Testis (tissue), 3 donors: ENCODE results near the gene PLCXD1. TPM values are rescaled to one million over a fixed set of nuclear protein-coding genes. Genes with fewer than 3 reads are reported as not detected.

Experiments
- DNase-seq: peaks from one replicate; pipeline ENCODE4 v3.0.0-alpha.2; 2019
- H3K27ac ChIP-seq, 2 donors: fragments of 200-600 bp; sonication (generic); one replicate each; pipeline ENCODE4 v1.5.1; 2019
- H3K27me3 ChIP-seq: fragments of 200-600 bp; sonication (generic); one replicate; pipeline ENCODE4 v1.5.1; 2019
- H3K36me3 ChIP-seq: fragments of 200-600 bp; sonication (generic); one replicate; pipeline ENCODE4 v1.5.1; 2017; ENCODE audit warnings: low read depth; ENCODE audit errors: missing control alignments
- H3K4me1 ChIP-seq: fragments of 200-600 bp; sonication (generic); one replicate; pipeline ENCODE4 v1.5.1; 2019
- H3K4me3 ChIP-seq, 2 donors: fragments of 200-600 bp; sonication (generic); one replicate each; pipeline ENCODE4 v1.5.1; 2017 to 2019
- H3K9me3 ChIP-seq: fragments of 200-600 bp; sonication (generic); one replicate; pipeline ENCODE4 v1.5.1; 2017
- POLR2A ChIP-seq: fragments of 450-650 bp; IDR thresholded peaks from one replicate; pipeline ENCODE4 v1.6.1; 2017; ENCODE audit warnings: antibody characterized with exemption, mild to moderate bottlenecking, moderate library complexity
- WGBS, 2 donors: methylation state at CpG; one replicate each; pipeline ENCODE4 v1.1.5; 2018; 5-methylcytosine and 5-hydroxymethylcytosine counted together
- intact Hi-C: fragments of 100-400 bp; cut with DNase I; formaldehyde crosslinking; loops from one replicate; pipeline ENCODE4 v1.15.1; 2023; ENCODE audit warnings: low total_unique reads
- polyA plus RNA-seq: library from polyadenylated mRNA; stranded (reverse); fragments of 350-450 nt; fragmentation: Illumina TruSeq; extraction: RNeasy Lipid Tissue Mini Kit (QIAGEN cat#74804); gene quantifications from one replicate; pipeline ENCODE4 v1.2.3, GENCODE V29; 2014; ENCODE audit warnings: low read depth, low replicate concordance; ENCODE audit not compliant: insufficient read depth
- total RNA-seq, 2 donors: library from RNA; depleted of rRNA; stranded (reverse); fragments of >200 nt; gene quantifications; one replicate each; pipeline ENCODE4 v1.2.3, GENCODE V29; 2016
- TF ChIP-seq, protein P1 (sequence below), 3 experiments: fragments of 450-650 bp in 2 of 3; fragments of 200-600 bp in 1 of 3; sonication (generic) in 1 of 3; IDR thresholded peaks; one replicate each; pipeline ENCODE4 v1.5.1; 2016 to 2019; ENCODE audit warnings: antibody characterized with exemption in 3 of 3, mild to moderate bottlenecking in 2 of 3, moderate library complexity in 1 of 3

PLCXD1 gene
- total and polyA plus RNA-seq, 3 donors from 2014 or later, result 14.6 to 24.0 (median 15.7) TPM

DNA sequence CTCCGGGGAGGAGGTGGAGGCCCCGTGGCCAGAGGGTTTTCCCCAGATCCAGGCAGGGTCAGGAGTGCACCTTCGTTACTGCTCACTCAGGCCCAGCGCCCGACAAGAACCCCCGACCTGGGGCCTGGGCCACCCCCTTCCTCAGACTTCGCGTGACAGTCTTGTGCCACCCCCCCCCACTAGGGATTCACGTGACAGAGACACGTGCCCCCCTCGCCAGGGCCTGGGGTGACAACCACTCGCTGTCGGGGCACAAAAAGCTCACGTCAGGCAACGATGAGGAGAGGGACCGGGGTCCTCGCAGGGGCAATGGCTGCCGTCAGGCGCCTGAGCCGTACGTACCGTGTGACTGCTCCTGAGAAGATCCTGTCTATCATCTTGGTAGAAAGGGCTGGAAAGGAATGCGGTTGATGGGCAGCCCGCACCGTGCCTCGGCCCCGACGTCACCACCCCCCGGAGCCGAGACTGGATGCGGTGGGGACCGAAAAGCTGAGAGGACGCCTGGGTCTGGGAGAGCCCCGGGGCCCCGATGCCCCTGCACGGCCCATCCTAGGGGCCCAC is 60.4 kb downstream of the PLCXD1 start:
- intact Hi-C loops, result no loop called here
- no peak for DNase-seq
- Histone ChIP-seq H3K27ac (no peak overlapping the region), H3K4me1 (no peaks in the 10 kb centered on the region), H3K27me3 (no peaks in the 10 kb centered on the region), H3K9me3 (no peaks in the 10 kb centered on the region), H3K36me3 (no peaks in the 10 kb centered on the region), H3K4me3 (no peak overlapping the region)
- 61 to 85% methylated on average over 27 to 36 of the region's 36 CpGs for WGBS, 2 donors
- TF ChIP-seq, protein P1, sequence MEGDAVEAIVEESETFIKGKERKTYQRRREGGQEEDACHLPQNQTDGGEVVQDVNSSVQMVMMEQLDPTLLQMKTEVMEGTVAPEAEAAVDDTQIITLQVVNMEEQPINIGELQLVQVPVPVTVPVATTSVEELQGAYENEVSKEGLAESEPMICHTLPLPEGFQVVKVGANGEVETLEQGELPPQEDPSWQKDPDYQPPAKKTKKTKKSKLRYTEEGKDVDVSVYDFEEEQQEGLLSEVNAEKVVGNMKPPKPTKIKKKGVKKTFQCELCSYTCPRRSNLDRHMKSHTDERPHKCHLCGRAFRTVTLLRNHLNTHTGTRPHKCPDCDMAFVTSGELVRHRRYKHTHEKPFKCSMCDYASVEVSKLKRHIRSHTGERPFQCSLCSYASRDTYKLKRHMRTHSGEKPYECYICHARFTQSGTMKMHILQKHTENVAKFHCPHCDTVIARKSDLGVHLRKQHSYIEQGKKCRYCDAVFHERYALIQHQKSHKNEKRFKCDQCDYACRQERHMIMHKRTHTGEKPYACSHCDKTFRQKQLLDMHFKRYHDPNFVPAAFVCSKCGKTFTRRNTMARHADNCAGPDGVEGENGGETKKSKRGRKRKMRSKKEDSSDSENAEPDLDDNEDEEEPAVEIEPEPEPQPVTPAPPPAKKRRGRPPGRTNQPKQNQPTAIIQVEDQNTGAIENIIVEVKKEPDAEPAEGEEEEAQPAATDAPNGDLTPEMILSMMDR (IDR thresholded peaks at IDR 0.05), result no peak
- TF ChIP-seq POLR2A, result no peak

DNA sequence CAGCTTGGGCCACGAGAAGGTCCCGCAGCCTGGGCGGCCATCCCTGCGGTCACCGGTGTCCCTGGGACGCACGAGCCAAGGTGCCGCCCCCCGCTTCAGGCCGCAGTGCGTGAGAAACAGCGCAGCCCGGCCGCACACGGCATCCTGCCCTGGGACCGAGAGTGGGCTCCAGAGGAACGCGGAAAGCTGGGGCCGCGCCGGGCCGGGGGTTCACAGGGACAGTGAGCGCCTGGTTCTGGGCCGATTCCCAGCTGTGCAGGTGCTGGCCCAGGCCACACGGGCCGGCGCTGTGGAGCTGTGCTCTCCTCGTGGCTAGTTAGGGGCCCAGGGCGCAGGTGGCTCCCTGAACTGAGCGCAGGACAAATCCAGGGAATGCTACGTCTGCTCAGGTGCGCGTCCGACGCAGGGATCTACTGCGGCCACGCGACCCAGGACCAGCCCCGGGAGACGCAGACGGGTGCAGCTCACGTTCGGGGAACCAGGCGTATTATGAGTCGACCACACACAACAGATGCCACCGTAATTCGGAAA is 63.3 kb downstream of the PLCXD1 start:
- no peak for TF ChIP-seq POLR2A
- TF ChIP-seq, protein P1 (IDR thresholded peaks at IDR 0.05), result no peak
- no peak for DNase-seq
- WGBS, 2 donors, result 80 to 83% methylated on average over 32 to 46 of the region's 47 CpGs
- Histone ChIP-seq H3K9me3 (no peaks in the 10 kb centered on the region), H3K4me3 (no peak overlapping the region), H3K4me1 (peaks cover 6% of the 10 kb centered on the region), H3K27me3 (no peaks in the 10 kb centered on the region), H3K36me3 (no peaks in the 10 kb centered on the region), H3K27ac (no peak overlapping the region)
- intact Hi-C loops, result no loop called here

DNA sequence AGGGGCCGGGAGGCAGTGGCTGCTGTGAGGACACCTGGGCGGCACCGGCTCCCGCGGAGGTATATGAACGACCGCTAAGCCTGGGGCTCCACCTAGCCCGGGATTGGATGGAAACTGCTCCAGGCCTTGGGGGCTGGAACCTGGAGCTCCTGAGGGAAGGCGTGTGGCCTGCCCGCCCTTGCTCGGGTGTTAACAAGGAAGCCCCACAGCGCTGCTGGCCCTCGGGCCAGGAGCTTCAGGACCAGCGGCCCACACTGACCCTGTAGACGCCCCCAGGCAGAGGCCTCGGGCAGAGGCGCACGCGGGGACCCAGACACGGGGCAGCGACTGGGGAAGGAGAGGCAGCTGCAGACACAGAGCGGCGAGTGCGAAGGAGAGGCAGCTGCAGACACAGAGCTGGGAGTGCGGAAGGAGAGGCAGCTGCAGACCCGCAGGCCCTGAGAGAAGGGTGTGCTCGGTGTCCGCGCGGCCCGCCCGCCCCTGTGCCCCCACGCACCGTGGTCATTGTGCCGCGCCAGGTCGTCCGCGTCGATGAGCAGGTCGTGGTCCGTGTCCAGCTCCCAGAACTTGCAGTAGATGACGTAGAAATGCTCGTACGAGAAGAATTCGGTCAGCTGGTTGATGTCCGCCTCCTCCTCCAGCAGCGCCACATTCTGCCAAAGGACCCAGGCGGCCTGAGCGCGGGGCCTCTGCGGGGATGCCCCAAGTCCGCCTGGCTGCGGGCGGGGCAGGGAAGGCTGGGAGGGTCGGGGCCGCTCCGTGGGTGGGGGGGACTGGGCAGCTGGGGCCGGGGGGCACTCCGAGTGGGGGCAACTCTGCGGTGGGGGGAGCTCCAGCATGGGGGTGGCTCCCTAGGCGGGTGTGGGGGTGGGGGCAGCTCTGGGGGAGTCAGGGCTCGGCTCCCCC is 64.1 kb downstream of the PLCXD1 start:
- Histone ChIP-seq H3K27ac (no peak overlapping the region), H3K36me3 (no peaks in the 10 kb centered on the region), H3K4me3 (no peak overlapping the region), H3K9me3 (no peaks in the 10 kb centered on the region), H3K4me1 (peaks cover 6% of the 10 kb centered on the region), H3K27me3 (no peaks in the 10 kb centered on the region)
- no peak for DNase-seq
- intact Hi-C loops, result no loop called here
- TF ChIP-seq, protein P1 (IDR thresholded peaks at IDR 0.05), result no peak
- TF ChIP-seq POLR2A, result no peak
- WGBS, 2 donors, result 60 to 70% methylated on average over 5 to 56 of the region's 63 CpGs

DNA sequence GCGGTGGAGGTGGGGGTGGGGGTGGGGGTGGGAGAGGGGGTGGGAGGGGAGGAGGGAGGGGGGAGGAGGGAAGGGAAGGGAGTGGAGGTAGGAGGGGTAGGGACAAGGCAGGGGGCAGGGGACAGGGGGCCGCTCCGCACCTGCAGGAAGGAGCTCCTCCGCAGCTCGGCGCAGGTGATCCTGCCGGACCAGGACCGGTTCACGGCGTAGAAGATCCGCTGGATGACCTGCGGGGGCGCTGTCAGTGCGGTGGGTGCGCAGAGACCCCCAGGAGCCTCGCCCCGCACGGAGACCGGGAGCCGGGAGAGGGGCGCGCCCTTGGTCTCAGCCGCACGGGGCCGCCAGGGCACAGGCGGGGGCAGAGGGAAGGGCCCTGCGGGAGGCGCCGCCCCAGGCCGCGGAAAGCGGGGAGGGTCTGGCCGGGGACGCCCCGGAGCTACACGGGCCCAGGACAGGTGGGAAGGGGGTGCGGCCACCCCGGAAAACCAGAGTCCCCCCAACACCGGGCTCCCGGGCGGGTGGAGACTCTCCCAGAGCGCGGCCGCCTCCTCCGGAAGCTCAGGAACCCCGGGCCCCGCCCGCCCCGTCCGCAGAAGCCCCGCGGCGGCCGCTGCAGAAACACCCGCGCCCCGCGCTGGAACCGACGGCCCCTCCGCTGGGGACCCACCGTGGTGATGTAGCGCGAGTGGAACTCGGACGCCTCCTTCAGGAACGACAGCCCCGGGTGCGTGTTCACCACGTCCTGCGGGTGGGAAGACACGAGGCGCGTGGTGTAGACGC is 65.0 kb downstream of the PLCXD1 start:
- TF ChIP-seq, protein P1 (IDR thresholded peaks at IDR 0.05), result no peak
- no peak for TF ChIP-seq POLR2A
- WGBS, 2 donors, result 72 to 75% methylated on average over 14 to 75 of the region's 75 CpGs

More for the DNA sequence above, 65.0 kb downstream of the PLCXD1 start:
- Histone ChIP-seq H3K4me3 (peak overlapping the region in 1 of 2 donors; percentile 13), H3K36me3 (no peaks in the 10 kb centered on the region), H3K9me3 (no peaks in the 10 kb centered on the region), H3K4me1 (peaks cover 6% of the 10 kb centered on the region), H3K27me3 (no peaks in the 10 kb centered on the region), H3K27ac (no peak overlapping the region)
- DNase-seq, result no peak
- intact Hi-C loops, result no loop called here
